ENCODE results near the gene BICD1.

GRCh38 chr12:32240831-32241230 is 134.2 kb downstream of the BICD1 start:
- TF ChIP-seq TAF1 (IDR thresholded peaks at IDR 0.05; ENCODE audit: low read depth) (no peak), MAX (IDR thresholded peaks at IDR 0.05) (no peak), YY1 (IDR thresholded peaks at IDR 0.05; ENCODE audit: low read depth) (no peak), EP300 (IDR thresholded peaks at IDR 0.05; ENCODE audit: borderline replicate concordance) (no peak), REST (IDR thresholded peaks at IDR 0.05; ENCODE audit: low read depth) (no peak), USF1 (IDR thresholded peaks at IDR 0.05) (no peak), FOXM1 (IDR thresholded peaks at IDR 0.05; ENCODE audit: borderline replicate concordance, low read depth) (no peak), RAD21 (IDR thresholded peaks at IDR 0.05; ENCODE audit: low read depth) (no peak), CEBPB (IDR thresholded peaks at IDR 0.05) (no peak), ZBTB7A (IDR thresholded peaks at IDR 0.05; ENCODE audit: low read depth) (no peak)
